AG09319 (cell line): ENCODE data around the gene ABCC6.
A peak's percentile ranks its signal among the peaks of the same experiment; 100 is the strongest.

Experiments used
- DNase-seq: peaks from one replicate; pipeline ENCODE4 v3.0.0-alpha.2; 2010; ENCODE audit warnings: low read depth; ENCODE audit errors: extremely low read depth
- CTCF ChIP-seq: IDR thresholded peaks from 2 replicates; pipeline ENCODE4 v1.5.1; 2011; ENCODE audit warnings: low read depth, mild to moderate bottlenecking, inconsistent platforms, low read length, moderate library complexity

Gene ABCC6

GRCh38 chr16:16127469-16128116 lies 95.7 kb downstream of the ABCC6 start:
- peak; percentile 29 for DNase-seq
- TF ChIP-seq CTCF, result peak; percentile 79

DNA sequence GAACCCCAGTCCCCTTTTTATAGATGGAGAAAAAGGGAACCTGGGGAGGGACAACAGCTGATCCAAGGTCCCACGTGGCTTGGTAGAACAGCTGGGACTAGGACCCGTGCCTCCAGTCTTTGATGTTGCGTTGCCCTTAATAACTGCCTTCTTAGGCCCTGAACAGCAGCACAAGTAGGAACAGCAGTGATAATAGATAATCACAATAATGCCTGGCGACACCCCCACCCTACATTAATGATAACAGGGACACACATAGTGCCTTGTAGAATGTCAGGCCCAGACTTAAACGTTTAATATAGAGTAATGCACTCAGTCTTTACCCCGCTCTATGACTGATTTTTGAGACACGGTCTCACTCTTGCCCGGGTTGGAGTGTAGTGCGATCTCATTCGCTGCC lies 96.4 kb downstream of the ABCC6 start:
- TF ChIP-seq CTCF, result no peak
- DNase-seq, result no peak

GRCh38 chr16:16124974-16125373 lies 98.3 kb downstream of the ABCC6 start:
- no peak for TF ChIP-seq CTCF
- DNase-seq, result no peak

GRCh38 chr16:16124438-16124837 lies 98.9 kb downstream of the ABCC6 start:
- DNase-seq, result no peak
- TF ChIP-seq CTCF, result no peak

- TF ChIP-seq CTCF, result no peak
- no peak for DNase-seq
Observed at GRCh38 chr16:16122264-16122663, 101.0 kb downstream of the ABCC6 start.

DNA sequence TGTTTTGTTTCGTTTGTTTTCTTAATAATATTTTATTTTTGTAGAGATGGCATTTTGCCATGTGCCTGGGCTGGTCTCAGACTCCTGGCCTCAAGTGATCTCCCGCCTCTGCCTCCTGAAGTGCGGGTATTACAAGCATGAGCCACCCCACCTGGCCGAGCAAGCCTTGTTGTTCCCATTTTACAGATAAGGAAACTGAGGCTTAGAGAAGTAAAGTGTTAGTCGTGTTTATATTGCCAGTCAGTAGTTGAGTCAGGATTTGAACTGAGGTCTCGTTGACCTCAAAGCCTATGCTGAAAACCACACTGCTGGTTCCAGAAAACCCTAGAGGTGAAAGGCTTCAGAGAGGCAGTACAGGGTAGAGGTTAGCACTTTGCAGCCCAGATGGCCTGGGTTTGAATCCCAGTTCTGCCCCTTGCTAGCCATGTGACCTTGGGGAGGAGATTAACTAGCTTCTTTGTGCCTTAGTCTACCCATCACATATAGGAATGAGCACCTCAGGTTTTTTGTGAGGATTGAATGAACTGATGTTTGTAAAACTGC lies 102.0 kb downstream of the ABCC6 start:
- DNase-seq, result no peak
- TF ChIP-seq CTCF, result no peak

DNA sequence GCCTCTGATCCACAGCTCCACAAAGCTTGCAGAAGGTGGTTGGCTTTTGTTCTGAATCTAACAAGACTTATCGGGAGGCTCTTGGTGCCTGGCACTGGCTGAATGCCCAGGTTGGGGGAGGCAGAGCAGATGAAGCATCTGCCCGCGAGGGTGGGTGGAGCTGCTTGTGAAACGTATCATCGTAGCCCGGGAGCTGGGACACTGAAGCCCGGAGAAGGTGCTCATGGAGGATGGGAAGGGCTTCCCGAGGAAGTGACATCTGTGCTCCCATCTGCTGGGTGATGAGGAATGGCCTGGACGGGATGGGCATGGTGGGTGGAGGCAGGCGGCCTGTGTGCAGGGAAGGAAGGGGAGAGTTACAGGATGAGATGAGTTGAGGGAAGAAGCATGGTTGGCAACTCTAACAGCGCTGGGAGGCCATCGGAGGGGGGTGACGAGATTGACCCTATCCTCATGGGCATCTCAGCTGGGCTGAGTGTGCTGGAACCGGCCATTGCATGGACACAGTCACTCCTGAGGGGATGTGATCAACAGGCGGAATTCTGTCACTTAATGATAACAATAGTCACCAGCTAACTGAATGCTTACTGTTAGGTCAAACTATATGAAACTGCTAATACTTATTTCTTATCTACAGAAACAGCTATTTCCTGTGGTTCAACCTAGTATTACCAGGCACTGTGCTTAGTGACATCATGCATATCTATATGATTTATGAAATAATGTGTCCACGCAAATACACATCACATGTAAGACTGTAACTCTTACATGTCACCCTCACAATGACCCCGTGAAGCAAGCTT lies 102.7 kb downstream of the ABCC6 start:
- TF ChIP-seq CTCF, result no peak
- DNase-seq, result no peak
